Vagina (tissue), 2 donors: Measurements from ENCODE around the gene METTL4.

Experiments used
- CTCF ChIP-seq, 3 experiments: fragments of 450-650 bp in 2 of 3; fragments of 200-600 bp in 1 of 3; sonication (generic) in 1 of 3; IDR thresholded peaks; one replicate each; pipeline ENCODE4 v1.5.1; 2017 to 2019; ENCODE audit warnings: antibody characterized with exemption in 3 of 3, mild to moderate bottlenecking in 2 of 3, moderate library complexity in 2 of 3
- POLR2A ChIP-seq, 2 donors: fragments of 450-650 bp; IDR thresholded peaks; one replicate each; pipeline ENCODE4 v1.6.1; 2017; ENCODE audit warnings: antibody characterized with exemption in 2 of 2, mild to moderate bottlenecking in 2 of 2, moderate library complexity in 2 of 2
- POLR2AphosphoS5 ChIP-seq, 2 donors: sonication (generic); formaldehyde crosslinking; IDR thresholded peaks; one replicate each; pipeline ENCODE4 v1.9.0; 2017; ENCODE audit warnings: antibody characterized with exemption in 2 of 2, mild to moderate bottlenecking in 2 of 2, low read depth in 1 of 2; ENCODE audit not compliant: insufficient read depth in 1 of 2

- TF ChIP-seq CTCF (IDR thresholded peaks at IDR 0.05) (no peak), POLR2AphosphoS5 (IDR thresholded peaks at IDR 0.05; ENCODE audit: insufficient read depth in 1 of 2, low read depth in 1 of 2) (no peak), POLR2A (IDR thresholded peaks at IDR 0.05) (no peak)
Measured at GRCh38 chr18:2609604-2610003, 38.3 kb upstream of the METTL4 start.
